GM21737 (cell line): ENCODE results near the gene ABI2.

Experiments
- ATAC-seq: cut with Tn5 transposase; IDR thresholded peaks from one replicate; pipeline ENCODE4 v1.9.1; 2021; ENCODE audit warnings: mild to moderate bottlenecking, moderate library complexity; ENCODE audit not compliant: unreplicated experiment

Gene ABI2

GRCh38 chr2:203470371-203470770, 142.2 kb downstream of the ABI2 start:
- no peak for ATAC-seq

GRCh38 chr2:203471323-203471722, 143.1 kb downstream of the ABI2 start:
- no peak for ATAC-seq

- no peak for ATAC-seq
These were observed 148.7 kb downstream of the ABI2 start for GRCh38 chr2:203476881-203477280.

DNA sequence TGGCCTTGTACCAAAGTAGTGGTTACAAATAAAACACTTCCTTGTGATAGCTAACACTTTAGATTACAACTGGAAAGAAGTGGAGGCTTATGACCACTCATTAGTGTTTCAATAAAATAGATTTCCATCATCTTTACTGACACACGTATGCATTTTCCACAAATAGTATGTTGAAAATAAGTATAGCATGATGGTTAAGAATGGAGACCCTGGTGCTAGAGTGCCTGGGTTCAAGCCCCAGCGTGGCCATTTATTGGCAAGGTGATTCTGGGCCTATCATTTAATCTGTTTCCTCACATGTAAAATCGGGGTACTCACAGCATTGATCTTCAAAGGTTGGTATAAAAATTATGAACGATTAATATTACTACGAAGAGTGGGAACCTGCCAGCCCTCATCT, 152.4 kb downstream of the ABI2 start:
- no peak for ATAC-seq

- ATAC-seq = peak; percentile 77
These were observed 156.3 kb downstream of the ABI2 start for GRCh38 chr2:203484266-203485112.

DNA sequence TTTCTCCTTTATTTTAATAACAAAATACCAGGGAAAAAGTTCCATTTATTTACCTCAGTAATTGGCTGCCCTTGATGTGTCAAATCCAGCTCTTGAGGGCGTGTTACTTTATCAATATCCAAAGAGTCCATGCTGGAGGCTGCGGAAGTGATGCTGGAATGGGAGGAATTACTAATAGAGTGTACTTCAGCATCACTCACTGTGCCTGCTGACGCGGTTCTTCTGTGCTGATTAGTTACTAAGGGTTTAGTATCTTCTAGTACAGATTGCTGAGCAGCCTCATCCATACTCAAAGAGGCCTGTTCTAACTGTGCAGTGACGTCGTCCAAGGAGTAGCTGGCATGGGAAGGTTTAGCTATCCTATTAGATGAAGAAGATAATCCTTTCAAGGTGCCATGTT, 161.3 kb downstream of the ABI2 start:
- no peak for ATAC-seq

GRCh38 chr2:203490391-203490790, 162.2 kb downstream of the ABI2 start:
- no peak for ATAC-seq

GRCh38 chr2:203492965-203493364, 164.8 kb downstream of the ABI2 start:
- ATAC-seq = no peak
